Activated CD4-positive, alpha-beta T cell treated with anti-CD3 and anti-CD28 coated beads, Interleukin-2, amount 50 U/mL, for 4 hours (primary cell): ENCODE data around the gene PKDREJ.

Experiments used
- DNase-seq, 2 experiments: peaks; one replicate each; pipeline ENCODE4 v3.0.0-alpha.2; 2020

The PKDREJ gene

GRCh38 chr22:46230262-46230901 lies 32.8 kb downstream of the PKDREJ start:
- no peak for DNase-seq

DNA sequence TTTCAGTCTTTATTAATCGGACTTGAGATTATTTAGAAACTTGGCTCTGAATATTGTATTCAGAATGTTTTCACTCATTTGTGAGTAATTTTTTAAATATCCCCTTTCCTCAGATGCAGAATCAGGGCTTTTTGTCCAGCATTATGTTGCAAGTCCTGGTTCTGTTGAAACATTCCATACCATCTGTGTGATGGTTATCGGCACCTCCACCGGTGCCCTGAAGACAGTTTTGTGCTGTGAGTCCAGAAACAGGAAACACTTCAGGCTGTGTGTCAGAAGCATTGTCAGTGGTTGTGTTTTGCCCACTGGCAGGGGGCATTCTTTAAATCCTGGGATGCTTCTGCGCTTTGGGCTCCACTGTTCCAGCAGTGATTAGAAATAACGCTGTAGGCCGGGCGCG lies 33.4 kb downstream of the PKDREJ start:
- DNase-seq, result no peak

GRCh38 chr22:46226577-46226976 lies 36.6 kb downstream of the PKDREJ start:
- DNase-seq, result no peak

DNA sequence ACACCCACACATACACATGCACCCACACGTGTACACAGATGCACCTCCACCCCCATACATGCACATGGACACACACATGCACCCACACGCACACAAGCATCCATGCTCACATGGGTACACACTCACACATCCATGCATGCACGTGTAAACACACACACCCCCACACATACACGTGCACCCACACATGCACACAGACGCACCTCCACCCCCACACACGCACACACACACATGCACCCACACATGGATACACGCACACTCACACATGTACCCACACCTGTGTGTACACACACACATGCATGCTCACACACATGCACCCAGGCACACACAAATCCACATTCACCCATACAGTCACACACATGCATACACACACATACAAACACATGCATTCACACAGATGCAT lies 37.5 kb downstream of the PKDREJ start:
- DNase-seq, result no peak

- DNase-seq, result no peak
Observed at GRCh38 chr22:46224898-46225290, 38.2 kb downstream of the PKDREJ start.

GRCh38 chr22:46224044-46224897 lies 38.9 kb downstream of the PKDREJ start:
- no peak for DNase-seq

GRCh38 chr22:46220921-46221320 lies 42.2 kb downstream of the PKDREJ start:
- no peak for DNase-seq

- no peak for DNase-seq
Observed at GRCh38 chr22:46219636-46220035, 43.5 kb downstream of the PKDREJ start.

DNA sequence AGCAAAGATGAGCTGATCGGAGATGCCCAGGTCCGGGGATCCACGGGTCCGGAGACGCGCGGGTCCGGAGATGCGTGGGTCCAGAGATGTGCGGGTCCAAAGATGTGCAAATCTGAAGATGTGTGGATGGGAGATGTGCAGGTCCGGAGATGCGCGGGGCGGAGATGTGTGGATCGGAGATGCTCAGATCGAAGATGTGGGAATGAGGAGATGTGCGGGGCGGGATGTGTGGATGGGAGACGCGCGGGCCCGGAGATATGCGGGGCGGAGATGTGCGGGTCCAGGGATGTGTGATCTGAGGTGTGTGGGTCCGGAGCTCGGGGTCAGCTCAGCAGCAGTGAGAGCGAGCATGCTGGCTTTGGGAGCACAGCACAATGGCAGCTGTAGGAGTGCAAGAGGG lies 48.5 kb downstream of the PKDREJ start:
- no peak for DNase-seq

GRCh38 chr22:46214149-46214548 lies 49.0 kb downstream of the PKDREJ start:
- no peak for DNase-seq

DNA sequence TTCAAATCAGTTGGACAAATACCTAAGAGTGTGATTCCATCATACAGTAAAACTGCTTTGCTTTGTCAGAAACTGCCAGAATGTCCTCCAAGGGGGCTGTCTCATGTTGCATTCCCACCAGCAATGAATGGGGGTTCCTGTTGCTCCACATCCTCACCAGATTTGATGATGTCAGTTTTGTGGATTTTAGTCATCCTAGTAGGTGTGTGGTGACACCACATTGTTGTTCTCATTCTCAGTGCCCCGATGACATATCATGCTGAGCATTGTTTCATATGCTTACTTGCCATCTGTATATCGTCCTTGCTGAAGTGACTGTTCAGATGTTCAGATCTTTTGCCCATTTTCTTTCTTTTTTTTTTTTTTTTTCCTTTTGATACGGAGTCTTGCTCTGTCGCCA lies 50.1 kb downstream of the PKDREJ start:
- DNase-seq, result no peak

GRCh38 chr22:46212195-46212594 lies 50.9 kb downstream of the PKDREJ start:
- no peak for DNase-seq

DNA sequence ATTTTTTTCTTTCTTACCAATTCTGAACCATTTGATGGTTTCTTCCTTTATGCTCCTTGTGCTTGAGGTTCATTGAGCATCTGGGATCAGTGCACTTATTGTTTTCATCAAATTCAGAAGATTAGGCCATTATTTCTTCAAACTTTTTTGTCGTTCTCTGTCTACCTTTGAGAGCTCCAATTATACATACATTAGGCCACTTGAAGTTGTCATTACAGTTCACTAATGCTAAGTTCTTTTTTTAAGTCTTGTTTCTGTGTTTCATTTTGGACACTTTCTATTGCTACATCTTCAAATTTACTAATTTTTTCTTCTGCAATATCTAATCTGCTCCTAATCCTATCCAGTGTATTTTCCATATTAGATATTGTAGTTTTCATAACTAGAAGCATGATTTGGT lies 53.9 kb downstream of the PKDREJ start:
- no peak for DNase-seq
